ENCODE data around the gene ZNF740.
"Not testable (repeated sequence)": the region's sequence is repeated elsewhere in the genome, so short reads cannot be mapped to it uniquely, and the experiment has no call there.

Gene ZNF740, protein sequence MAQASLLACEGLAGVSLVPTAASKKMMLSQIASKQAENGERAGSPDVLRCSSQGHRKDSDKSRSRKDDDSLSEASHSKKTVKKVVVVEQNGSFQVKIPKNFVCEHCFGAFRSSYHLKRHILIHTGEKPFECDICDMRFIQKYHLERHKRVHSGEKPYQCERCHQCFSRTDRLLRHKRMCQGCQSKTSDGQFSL

DNA sequence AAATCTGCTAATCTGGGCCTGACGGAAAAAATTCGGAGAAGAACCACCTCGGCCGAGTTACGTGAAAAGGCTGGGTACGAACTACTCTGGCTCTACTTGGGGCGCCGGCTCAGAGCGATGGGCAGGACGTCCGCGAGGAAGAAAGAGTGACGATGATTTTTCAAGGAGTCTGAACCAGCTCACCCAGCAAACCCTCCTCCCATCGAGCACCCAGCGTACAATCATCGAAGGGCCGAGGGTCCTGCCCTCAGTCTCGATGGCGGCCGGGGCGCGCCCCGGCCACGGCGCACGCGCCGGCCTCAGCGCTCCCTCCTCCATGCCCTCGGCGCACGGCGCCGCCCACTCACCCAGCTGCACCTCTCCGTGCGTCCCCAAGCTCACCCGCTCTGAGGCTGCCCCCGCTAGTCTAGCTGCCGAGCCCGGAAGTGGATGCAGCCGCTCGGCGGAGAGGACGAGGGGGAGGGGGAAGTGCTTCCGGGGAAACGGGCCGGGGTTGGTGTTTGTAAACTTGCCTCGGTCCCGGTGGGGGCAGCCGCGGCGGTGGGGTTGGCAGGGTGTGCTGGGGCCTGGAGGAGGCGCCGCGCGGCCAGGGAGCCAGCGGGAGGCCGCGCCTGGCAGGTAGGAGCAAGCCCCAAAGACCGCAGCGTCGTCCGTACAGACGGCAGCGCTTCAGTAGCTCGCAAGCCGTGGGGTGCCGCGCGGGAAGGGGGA is at the start of gene ZNF740, which contains the start of gene CSAD:
Gene ZNF740 (plus strand): TSS at position 503 of the 711 bp plus-strand sequence. CDS start 1,262 bp downstream, outside the sequence.
Gene CSAD (minus strand): TSS at position 706 of the 711 bp plus-strand sequence. CDS start 7,455 bp downstream, outside the sequence.
- DNase-seq (ENCODE audit: low read depth, low spot score) = peak; percentile 94

DNA sequence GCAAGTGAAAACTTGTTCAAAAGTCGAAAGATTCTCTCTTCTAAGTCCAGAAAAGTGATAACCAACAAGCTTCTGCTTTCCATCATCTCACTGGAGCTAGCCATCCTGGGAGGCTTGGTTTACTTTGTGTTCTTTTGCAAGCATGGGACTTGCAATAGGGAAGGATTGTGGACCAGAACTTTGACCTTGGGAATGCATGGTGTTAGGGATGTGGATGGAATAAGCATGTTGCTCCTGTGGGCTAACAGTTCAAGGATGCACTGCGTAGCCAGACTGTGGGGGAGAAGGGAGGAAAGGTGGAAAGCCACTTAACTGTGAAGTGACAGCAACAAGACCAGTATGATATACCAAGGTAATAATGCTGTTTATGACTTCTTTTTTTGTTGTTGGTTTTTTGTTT is 48.7 kb upstream of the ZNF740 start:
- no peak for DNase-seq (ENCODE audit: low read depth, low spot score)

DNA sequence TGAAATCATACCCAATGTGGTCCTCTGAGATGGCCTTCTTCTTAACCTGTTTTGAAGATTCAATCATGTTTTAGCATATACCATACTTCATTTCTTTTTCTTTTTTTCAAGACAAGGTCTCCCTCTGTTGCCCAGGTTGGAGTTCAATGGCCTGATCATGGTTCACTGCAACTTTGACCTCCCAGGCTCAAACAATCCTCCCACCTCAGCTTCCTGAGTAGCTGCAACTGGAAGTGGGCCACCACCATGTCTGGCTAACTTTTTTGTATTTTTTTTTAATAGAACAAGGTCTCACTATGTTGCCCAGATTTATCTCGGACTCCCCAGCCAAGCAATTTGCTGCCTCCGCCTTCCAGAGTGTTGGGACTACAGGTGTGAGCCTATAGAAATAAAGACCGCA is 46.8 kb upstream of the ZNF740 start:
- DNase-seq (ENCODE audit: low read depth, low spot score) = no peak

DNA sequence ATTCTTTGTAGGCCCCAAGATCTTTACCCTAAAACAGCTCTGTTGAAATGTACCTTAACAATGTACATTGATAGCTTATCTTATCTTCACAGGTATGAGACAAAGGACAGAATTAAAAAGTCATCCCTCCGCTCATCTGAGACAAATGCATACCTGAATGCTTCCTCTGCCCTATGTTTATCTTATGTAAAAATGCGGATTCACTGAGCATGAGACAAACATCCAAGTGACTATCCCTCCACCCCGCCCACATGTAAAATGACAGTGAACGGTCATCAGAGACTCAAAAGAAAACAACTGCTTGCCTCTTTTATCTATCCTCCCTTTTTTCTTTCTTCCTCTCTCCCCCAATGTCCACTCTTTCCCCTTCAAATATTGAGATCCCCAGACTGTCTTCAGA is 37.2 kb upstream of the ZNF740 start:
- no peak for DNase-seq (ENCODE audit: low read depth, low spot score)

DNA sequence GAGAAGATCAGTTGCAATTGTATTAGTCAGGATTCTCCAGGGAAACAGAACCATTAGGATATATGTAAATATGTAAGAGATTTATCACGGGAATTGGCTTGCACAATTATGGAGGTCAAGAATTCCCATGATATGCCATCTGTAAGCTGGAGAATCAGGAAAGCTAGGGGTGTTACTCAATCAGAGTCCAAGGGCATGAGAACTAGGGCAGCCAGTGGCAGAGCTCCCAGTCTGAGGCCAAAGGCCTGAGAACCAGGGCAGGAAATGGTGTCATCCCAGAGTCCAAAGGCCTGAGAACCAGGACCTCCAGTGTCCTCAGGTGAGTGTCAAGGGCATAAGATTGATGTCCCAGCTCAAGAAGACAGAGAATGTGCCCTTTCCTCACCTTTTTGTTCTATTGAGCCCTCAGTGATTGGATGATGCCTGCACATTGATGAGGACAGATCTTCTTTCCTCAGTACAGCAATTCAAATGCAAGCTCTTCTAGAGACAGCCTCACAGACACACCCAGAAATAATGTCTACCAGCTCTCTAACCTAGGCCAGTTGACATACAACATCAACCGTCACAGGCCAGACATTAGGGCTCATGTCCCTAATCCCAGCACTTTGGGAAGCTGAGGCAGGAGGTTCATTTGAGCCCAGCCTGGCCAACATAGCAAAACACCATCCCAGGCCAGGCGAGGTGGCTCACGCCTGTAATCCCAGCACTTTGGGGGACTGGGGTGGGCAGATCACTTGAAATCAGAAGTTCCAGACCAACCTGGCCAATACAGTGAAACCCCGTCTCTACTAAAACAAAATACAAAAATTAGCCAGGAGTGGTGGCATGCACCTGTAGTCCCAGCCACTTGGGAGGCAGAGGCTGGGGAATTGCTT is 34.9 kb upstream of the ZNF740 start:
- no peak for DNase-seq (ENCODE audit: low read depth, low spot score)

DNA sequence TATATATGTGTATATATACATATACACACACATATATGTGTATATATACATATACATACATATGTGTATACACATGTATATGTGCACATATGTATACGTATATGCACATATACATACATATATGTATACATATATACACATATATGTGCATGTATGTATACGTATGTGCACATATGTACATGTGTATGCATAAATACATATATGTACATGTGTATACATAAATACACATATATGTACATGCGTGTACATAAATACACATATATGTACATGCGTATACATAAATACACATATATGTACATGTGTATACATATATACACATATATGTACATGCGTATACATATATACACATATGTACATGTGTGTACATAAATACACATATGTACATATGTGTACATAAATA is 33.3 kb upstream of the ZNF740 start:
- no peak for DNase-seq (ENCODE audit: low read depth, low spot score)

DNA sequence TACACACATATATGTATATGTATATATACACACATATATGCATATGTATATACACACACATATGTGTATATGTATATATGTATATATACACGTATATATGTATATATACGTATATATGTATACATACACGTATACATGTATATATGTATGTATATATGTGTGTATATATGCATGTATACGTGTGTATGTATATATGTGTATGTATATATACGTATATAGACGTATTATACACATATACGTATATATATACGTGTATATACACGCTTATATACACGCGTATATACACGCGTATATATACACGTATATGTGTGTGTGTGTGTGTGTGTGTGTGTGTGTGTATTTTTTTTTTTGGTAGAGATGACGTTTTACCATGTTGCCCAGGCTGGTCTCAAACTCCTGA is 32.9 kb upstream of the ZNF740 start:
- DNase-seq (ENCODE audit: low read depth, low spot score) = no peak

DNA sequence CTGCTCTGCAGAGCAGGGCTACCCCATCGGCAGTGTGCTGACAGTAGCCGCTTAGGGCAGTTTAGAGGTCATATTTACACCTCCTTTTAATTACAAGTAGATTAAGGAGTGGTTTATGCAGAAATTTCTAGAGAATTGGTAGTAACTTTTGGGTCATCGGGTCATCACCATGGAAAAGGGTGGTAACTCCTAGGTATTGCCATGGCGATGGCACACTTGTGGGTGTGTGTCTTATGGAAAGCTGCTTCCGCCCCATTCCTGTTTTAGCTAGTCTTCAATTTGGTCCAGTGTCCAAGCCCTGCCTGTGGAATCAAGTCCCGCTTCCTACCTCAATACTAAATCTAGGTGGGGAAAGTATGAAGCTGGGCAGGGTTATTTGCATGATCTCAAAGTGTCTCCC is 29.5 kb upstream of the ZNF740 start:
- no peak for DNase-seq (ENCODE audit: low read depth, low spot score)

DNA sequence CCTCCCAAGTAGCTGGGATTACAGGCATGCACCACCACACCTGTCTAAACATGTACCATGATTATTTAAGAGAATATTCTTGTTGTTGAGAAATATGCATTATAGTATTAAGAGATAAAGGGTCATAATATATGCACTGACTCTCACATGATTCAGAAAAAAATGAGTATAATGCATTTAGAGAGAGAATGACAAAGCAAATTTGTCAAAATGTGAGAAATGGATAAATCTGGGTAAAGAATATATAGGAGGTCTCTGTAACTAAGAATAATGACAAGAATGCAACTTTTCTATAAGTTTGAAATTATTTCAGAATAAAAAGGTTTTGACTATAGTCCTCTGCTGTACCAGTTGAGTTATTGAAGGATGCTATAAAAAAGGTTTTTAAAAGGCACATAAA is 28.1 kb upstream of the ZNF740 start:
- DNase-seq (ENCODE audit: low read depth, low spot score) = no peak

DNA sequence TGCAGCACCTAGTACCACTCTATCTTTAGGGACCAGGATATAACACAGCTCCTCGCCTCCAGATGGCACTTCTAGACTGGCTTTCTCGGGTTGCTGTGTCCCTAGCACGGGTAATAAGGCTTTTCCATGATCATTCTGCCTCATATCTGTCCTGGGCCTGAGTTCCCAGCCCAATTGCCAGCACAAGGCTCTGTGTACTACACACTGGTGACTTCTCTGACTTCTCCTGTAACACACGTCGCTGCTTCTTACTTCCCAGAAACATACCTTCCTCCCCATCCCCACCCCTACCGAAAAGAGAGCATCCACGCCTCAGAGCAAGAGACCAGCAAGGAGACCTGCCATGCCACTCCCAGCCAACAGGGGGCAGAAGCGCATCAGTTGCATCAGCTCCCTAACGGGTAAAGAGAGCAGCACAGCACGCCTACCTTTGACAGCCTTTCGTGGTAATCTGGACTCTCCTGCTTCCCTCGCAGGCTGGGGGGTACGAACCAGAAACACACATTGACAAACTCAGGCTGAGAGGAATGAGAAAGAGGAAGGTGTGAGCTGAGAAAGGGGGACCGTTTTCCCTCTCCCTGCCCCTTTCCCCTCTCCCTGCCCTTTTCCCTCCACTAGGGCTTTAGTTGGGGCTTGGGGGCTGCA is 21.2 kb upstream of the ZNF740 start:
- DNase-seq (ENCODE audit: low read depth, low spot score) = peak; percentile 82

DNA sequence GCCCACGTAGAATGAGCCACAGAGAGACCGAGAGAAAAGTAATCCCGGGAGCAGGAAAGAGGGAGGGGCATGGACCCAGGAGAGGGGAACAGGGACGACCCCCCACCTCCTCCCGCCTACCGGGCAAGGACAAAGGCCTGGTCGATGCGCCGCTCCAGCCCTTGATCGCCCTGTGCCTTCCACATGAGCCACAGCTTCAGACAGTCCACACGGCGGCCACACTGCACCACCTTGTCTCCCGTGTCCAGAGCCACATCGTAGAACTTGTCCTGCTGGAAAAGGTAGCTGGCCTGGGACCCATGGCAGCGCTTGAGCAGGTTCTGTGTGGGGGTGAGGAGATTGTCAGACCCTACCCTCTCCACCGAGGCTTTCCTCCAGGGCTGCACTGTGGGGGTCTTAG is 20.5 kb upstream of the ZNF740 start:
- no peak for DNase-seq (ENCODE audit: low read depth, low spot score)

DNA sequence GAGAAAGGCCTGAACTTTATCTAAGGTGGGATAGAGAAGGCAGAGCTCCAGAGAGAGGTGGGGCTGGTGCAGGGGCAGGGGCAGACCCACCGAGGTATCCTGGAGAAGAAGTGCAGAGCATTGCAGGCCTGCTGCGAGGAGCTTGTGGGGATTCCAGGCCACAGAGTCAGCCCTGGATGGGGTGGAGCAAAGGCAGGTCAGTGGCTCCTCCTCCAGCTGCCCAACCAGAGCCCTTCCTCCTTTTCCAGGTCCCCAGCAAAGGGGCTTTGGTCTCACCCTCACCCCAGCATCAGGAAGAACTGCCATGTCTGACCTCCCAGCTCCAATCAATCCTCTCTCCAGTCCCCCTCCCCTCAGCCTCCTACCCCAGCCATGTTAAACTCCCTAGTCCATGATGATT is 19.8 kb upstream of the ZNF740 start:
- no peak for DNase-seq (ENCODE audit: low read depth, low spot score)

DNA sequence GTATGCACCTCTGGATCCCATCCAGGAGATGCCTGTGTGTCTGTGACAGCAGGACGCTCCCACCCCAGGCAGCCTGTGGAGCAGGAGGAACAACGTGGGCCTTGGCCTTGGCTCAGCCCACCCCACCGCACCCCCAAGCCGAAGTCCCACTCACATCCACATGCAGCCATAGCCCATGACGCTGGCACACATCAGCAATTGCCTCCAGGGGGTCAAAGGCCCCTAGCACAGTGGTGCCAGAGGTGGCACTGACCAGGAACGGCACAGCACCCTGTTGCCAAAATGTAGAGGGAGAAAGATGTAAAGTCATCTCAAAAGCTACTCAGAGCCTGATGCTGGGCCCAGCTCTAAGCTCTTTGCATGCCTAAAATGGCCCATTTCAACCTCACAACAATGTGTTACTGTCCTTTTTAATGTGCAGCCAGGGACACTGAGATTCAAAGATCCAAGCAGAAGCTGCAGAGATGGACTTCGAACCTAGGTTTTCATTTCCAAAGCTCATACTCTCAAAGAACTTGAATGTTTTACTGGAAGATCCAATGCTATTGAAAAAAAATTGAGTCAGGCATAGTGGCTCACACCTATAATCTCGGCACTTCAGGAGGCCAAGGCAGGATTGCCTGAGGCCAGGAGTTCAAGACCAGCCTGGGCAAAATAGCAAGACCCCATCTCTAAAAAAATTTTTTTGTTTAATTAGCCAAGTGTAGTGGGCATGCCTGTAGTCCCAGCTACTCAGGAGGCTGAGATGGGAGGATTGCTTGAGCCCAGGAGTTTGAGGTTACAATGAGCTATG is 19.2 kb upstream of the ZNF740 start:
- no peak for DNase-seq (ENCODE audit: low read depth, low spot score)

DNA sequence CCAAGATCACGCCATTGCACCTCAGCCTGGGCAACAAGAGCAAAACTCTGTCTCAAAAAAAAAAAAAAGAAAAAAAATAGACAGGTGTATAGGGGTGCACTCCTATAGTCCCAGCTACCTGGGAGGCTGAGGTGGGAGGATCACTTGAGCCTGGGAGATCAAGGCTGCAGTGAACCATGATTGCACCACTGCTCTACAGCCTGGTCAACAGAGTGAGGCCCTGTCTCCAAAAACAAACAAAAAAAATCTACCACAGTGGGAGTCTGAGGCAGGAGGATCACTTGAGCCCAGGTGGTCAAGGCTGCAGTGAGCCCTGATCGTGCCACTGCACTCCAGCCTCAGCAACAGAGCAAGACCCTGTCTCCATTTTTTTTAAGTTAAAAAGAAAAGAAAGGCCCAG is 17.5 kb upstream of the ZNF740 start:
- DNase-seq (ENCODE audit: low read depth, low spot score) = not testable (repeated sequence)

DNA sequence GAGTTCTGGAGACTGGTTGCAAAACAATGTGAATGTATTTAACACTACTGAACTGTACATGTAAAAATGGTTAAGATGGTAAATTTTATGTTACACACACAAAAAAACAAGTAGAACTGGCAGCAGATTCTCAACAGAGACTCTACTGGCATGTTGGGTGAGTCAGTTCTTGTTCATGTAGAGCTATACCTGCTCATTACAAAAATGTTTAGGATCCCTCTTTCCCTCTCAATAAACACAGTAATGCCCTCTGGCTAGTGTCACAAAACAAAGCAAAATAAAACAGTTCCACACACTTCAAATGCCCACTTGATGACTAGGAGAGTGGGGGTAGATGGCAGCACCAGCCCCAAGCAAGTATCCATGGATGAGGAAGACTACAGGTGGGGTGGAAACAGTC is 13.7 kb upstream of the ZNF740 start:
- no peak for DNase-seq (ENCODE audit: low read depth, low spot score)

DNA sequence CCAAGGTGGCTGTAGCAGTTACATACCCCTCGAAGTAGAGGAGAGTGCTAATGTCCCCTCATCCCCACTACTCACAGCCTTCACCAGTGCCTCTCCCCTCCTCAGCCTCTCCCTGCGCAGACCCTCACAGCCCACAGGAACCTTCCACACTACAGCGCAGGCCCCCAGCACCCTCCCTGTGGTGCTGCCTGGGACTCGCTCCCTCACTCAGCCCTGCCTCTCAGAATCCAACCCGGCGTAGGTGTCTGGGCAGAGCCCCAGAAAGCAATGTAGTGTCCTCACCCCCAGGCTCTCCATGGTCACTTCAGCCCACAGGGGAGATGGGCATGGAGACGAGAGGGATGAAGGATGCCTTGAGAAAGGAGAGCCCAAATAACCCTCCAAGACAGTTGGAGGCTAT is 10.9 kb upstream of the ZNF740 start:
- DNase-seq (ENCODE audit: low read depth, low spot score) = no peak

DNA sequence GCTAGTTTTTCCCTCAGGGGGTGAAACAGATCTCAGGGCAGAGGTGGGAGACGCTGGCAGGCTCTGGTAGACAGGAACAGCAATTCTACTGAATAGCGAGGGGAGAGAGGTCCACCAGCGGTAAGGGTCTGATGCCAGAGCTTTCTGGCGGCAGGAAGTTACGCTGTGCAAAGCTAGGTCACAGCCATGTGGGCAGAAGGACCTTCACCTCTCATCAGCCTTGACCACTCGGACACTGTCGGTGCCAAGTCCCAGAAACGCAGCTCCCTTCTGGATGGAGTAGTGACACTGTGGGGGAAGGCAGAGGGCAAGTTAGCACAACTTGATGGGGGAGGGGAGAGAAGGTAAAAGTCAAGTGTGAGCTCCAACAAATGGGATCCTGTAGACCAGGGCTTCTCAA is 10.3 kb upstream of the ZNF740 start:
- DNase-seq (ENCODE audit: low read depth, low spot score) = no peak

DNA sequence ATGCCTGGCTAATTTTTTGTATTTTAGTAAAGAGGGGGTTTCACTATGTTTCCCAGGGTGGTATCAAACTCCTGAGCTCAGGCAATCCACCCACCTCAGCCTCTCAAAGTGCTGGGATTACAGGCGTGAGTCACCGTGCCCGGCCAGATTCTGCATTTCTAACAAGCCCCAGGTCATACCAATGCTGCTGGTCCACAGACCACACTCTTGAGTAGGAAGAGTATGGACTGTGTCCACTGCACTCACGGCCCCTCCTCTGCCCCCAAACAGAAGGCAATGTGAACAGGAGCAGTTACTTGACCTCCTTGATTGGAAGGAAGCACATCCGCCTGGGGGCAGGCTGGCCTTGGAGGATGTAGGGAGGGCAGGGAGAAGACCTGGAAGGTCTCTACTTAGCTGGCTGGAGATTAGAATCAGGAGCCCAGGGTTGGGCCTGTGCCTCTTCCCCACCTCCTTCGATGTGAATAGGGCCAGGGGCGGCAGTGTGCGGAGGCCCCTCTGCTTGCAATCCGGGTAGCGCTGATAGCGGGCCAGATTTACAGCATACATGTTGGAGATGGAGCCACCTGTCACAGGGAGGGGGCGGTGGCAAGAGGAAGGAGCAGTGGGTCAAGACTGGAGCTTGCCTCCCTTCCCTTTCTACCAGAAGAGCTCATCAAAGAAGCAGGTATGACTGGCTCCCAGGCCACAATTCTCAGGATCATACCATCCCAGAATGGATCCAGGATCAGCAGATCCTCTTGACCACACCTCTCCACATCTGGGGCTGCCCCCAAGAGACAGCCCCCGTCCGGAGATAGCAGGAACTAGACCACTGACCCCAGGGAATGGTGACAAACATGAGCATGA is 9.4 kb upstream of the ZNF740 start:
- no peak for DNase-seq (ENCODE audit: low read depth, low spot score)

DNA sequence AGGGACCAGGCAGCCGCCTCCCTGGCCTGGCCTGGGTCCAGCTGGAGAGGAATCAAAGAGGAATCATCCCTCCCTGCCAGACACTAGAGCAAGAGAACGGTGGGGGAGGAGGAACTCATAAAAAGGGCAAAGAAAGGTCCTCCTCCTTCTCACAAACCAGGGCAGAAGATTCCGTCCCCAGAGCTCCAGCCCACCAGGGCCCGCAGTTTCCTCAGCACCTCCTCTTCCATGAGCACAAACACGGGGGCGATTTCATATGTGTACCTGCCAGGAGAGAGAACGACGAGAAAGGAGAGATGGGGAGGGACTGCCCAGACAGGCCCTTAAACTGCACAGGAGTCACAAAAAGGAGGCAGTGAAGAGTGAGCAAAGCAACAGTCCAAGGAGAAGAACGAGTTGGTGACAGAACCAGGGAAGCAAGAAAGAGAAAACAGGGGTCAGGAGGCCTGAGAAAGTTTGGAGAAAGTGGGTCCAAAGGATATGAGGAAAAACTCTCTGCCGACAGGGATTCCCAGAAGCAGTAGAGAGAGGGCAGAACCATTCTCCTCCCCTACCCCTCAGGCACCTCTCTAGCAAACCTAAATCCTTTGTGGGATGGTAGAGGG is 8.7 kb upstream of the ZNF740 start:
- DNase-seq (ENCODE audit: low read depth, low spot score) = no peak

DNA sequence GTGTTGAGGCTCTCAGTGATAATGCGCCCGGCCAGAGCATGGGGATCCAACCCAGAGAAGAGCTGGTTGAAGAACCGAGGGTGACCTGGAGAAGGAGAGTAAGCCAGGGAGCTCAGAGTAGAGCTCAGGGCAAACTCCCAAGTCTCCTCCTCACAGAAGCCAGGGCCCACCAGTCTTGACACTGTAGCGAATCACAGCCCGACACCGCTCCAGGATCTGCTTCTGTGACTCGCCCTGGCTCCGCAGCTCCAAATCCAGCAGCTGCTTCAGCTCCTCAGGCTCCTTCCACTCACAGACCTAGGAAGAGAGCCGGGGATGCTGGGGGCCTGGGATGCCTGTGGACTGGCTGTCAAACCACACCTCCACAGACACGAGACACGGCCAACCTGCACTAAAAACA is 8.2 kb upstream of the ZNF740 start:
- DNase-seq (ENCODE audit: low read depth, low spot score) = no peak

Data from activated CD4-positive, CD25-positive, alpha-beta regulatory T cell treated with anti-CD3 and anti-CD28 coated beads, Interleukin-2, amount 50 U/mL, for 16 hours (primary cell).